ENCODE measurements around the gene OPN1MW3. TPM values are rescaled to one million over a fixed set of nuclear protein-coding genes. Genes with fewer than 3 reads are reported as not detected.
"Not testable (repeated sequence)": the region's sequence is repeated elsewhere in the genome, so short reads cannot be mapped to it uniquely, and the experiment has no call there.

Gene OPN1MW3
- not detected for total RNA-seq (ENCODE audit: unreplicated experiment)
- long read RNA-seq: 0 reads

GRCh38 chrX:154257282-154257681 lies at the start of gene OPN1MW3:
TSS of gene OPN1MW3 (plus strand) at chrX:154257582. CDS start at chrX:154257620, 38 bp downstream.
- H3K36me3 Mint-ChIP-seq (ENCODE audit: unreplicated experiment); H3K4me1 Mint-ChIP-seq (ENCODE audit: low read depth, unreplicated experiment); DNase-seq; H3K9me3 Mint-ChIP-seq (ENCODE audit: unreplicated experiment); H3K27ac Mint-ChIP-seq (ENCODE audit: unreplicated experiment); H3K27me3 Mint-ChIP-seq (ENCODE audit: unreplicated experiment); H3K4me3 Mint-ChIP-seq (ENCODE audit: unreplicated experiment): not testable (repeated sequence)

GRCh38 chrX:154209670-154210418 lies 47.5 kb upstream of the OPN1MW3 start:
- H3K4me3 Mint-ChIP-seq (ENCODE audit: unreplicated experiment); H3K9me3 Mint-ChIP-seq (ENCODE audit: unreplicated experiment); H3K27me3 Mint-ChIP-seq (ENCODE audit: unreplicated experiment); H3K4me1 Mint-ChIP-seq (ENCODE audit: low read depth, unreplicated experiment); H3K36me3 Mint-ChIP-seq (ENCODE audit: unreplicated experiment); H3K27ac Mint-ChIP-seq (ENCODE audit: unreplicated experiment); DNase-seq: not testable (repeated sequence)

GRCh38 chrX:154211057-154211456 lies 46.3 kb upstream of the OPN1MW3 start:
- H3K4me1 Mint-ChIP-seq (ENCODE audit: low read depth, unreplicated experiment); DNase-seq; H3K27ac Mint-ChIP-seq (ENCODE audit: unreplicated experiment); H3K27me3 Mint-ChIP-seq (ENCODE audit: unreplicated experiment); H3K4me3 Mint-ChIP-seq (ENCODE audit: unreplicated experiment); H3K36me3 Mint-ChIP-seq (ENCODE audit: unreplicated experiment); H3K9me3 Mint-ChIP-seq (ENCODE audit: unreplicated experiment): not testable (repeated sequence)

GRCh38 chrX:154211499-154211898 lies 45.9 kb upstream of the OPN1MW3 start:
- H3K36me3 Mint-ChIP-seq (ENCODE audit: unreplicated experiment); DNase-seq; H3K27ac Mint-ChIP-seq (ENCODE audit: unreplicated experiment); H3K9me3 Mint-ChIP-seq (ENCODE audit: unreplicated experiment); H3K4me3 Mint-ChIP-seq (ENCODE audit: unreplicated experiment); H3K4me1 Mint-ChIP-seq (ENCODE audit: low read depth, unreplicated experiment); H3K27me3 Mint-ChIP-seq (ENCODE audit: unreplicated experiment): not testable (repeated sequence)

GRCh38 chrX:154219456-154219855 lies 37.9 kb upstream of the OPN1MW3 start, which contains the start of gene OPN1MW2:
TSS of gene OPN1MW2 (plus strand) at chrX:154219756. CDS start at chrX:154219816, 60 bp downstream.
- not testable (repeated sequence) for H3K36me3 Mint-ChIP-seq (ENCODE audit: unreplicated experiment); H3K27ac Mint-ChIP-seq (ENCODE audit: unreplicated experiment); H3K4me1 Mint-ChIP-seq (ENCODE audit: low read depth, unreplicated experiment); H3K4me3 Mint-ChIP-seq (ENCODE audit: unreplicated experiment); H3K9me3 Mint-ChIP-seq (ENCODE audit: unreplicated experiment); DNase-seq; H3K27me3 Mint-ChIP-seq (ENCODE audit: unreplicated experiment)

GRCh38 chrX:154225292-154225691 lies 32.1 kb upstream of the OPN1MW3 start:
- DNase-seq; H3K4me1 Mint-ChIP-seq (ENCODE audit: low read depth, unreplicated experiment); H3K4me3 Mint-ChIP-seq (ENCODE audit: unreplicated experiment); H3K27me3 Mint-ChIP-seq (ENCODE audit: unreplicated experiment); H3K36me3 Mint-ChIP-seq (ENCODE audit: unreplicated experiment); H3K9me3 Mint-ChIP-seq (ENCODE audit: unreplicated experiment); H3K27ac Mint-ChIP-seq (ENCODE audit: unreplicated experiment): not testable (repeated sequence)

- H3K27me3 Mint-ChIP-seq (ENCODE audit: unreplicated experiment); H3K36me3 Mint-ChIP-seq (ENCODE audit: unreplicated experiment); H3K4me1 Mint-ChIP-seq (ENCODE audit: low read depth, unreplicated experiment); H3K27ac Mint-ChIP-seq (ENCODE audit: unreplicated experiment); H3K9me3 Mint-ChIP-seq (ENCODE audit: unreplicated experiment); H3K4me3 Mint-ChIP-seq (ENCODE audit: unreplicated experiment); DNase-seq: not testable (repeated sequence)
These were observed 30.7 kb upstream of the OPN1MW3 start for GRCh38 chrX:154226706-154227105.

GRCh38 chrX:154231443-154231842 lies 25.9 kb upstream of the OPN1MW3 start:
- H3K4me3 Mint-ChIP-seq (ENCODE audit: unreplicated experiment); H3K36me3 Mint-ChIP-seq (ENCODE audit: unreplicated experiment); H3K27me3 Mint-ChIP-seq (ENCODE audit: unreplicated experiment); H3K9me3 Mint-ChIP-seq (ENCODE audit: unreplicated experiment); DNase-seq; H3K27ac Mint-ChIP-seq (ENCODE audit: unreplicated experiment); H3K4me1 Mint-ChIP-seq (ENCODE audit: low read depth, unreplicated experiment): not testable (repeated sequence)

GRCh38 chrX:154233620-154234019 lies 23.8 kb upstream of the OPN1MW3 start:
- not testable (repeated sequence) for H3K36me3 Mint-ChIP-seq (ENCODE audit: unreplicated experiment); H3K9me3 Mint-ChIP-seq (ENCODE audit: unreplicated experiment); DNase-seq; H3K27me3 Mint-ChIP-seq (ENCODE audit: unreplicated experiment); H3K4me1 Mint-ChIP-seq (ENCODE audit: low read depth, unreplicated experiment); H3K4me3 Mint-ChIP-seq (ENCODE audit: unreplicated experiment); H3K27ac Mint-ChIP-seq (ENCODE audit: unreplicated experiment)

GRCh38 chrX:154238939-154239559 lies 18.3 kb upstream of the OPN1MW3 start:
- not testable (repeated sequence) for DNase-seq; H3K36me3 Mint-ChIP-seq (ENCODE audit: unreplicated experiment); H3K27ac Mint-ChIP-seq (ENCODE audit: unreplicated experiment); H3K4me1 Mint-ChIP-seq (ENCODE audit: low read depth, unreplicated experiment); H3K9me3 Mint-ChIP-seq (ENCODE audit: unreplicated experiment); H3K4me3 Mint-ChIP-seq (ENCODE audit: unreplicated experiment); H3K27me3 Mint-ChIP-seq (ENCODE audit: unreplicated experiment)

GRCh38 chrX:154239982-154240503 lies 17.3 kb upstream of the OPN1MW3 start:
- not testable (repeated sequence) for H3K27ac Mint-ChIP-seq (ENCODE audit: unreplicated experiment); H3K4me1 Mint-ChIP-seq (ENCODE audit: low read depth, unreplicated experiment); H3K4me3 Mint-ChIP-seq (ENCODE audit: unreplicated experiment); H3K27me3 Mint-ChIP-seq (ENCODE audit: unreplicated experiment); H3K36me3 Mint-ChIP-seq (ENCODE audit: unreplicated experiment); H3K9me3 Mint-ChIP-seq (ENCODE audit: unreplicated experiment); DNase-seq

- not testable (repeated sequence) for H3K36me3 Mint-ChIP-seq (ENCODE audit: unreplicated experiment); H3K27ac Mint-ChIP-seq (ENCODE audit: unreplicated experiment); H3K4me1 Mint-ChIP-seq (ENCODE audit: low read depth, unreplicated experiment); DNase-seq; H3K4me3 Mint-ChIP-seq (ENCODE audit: unreplicated experiment); H3K27me3 Mint-ChIP-seq (ENCODE audit: unreplicated experiment); H3K9me3 Mint-ChIP-seq (ENCODE audit: unreplicated experiment)
These were observed 9.9 kb upstream of the OPN1MW3 start for GRCh38 chrX:154247377-154248045.

Data from glutamatergic neuron (in vitro differentiated cells).